B cell (primary cell): ENCODE data around the gene SLC9A9. TPM values are rescaled to one million over a fixed set of nuclear protein-coding genes. Genes with fewer than 3 reads are reported as not detected.
A peak's percentile ranks its signal among the peaks of the same experiment; 100 is the strongest.

Source experiments
- ATAC-seq: fragments of 200-7000 bp; cut with Tn5 transposase; one replicate; pipeline ENCODE4 v1.10.0; 2021; ENCODE audit warnings: low read depth, mild to moderate bottlenecking, moderate number of reproducible peaks, moderate library complexity
- CTCF ChIA-PET: fragments of 350-600 bp; sonication (Branson Sonifier 250); formaldehyde crosslinking; loops from one replicate; lab custom pipeline; 2021; ENCODE audit warnings: antibody characterized with exemption, inconsistent platforms; lab: Charles Lee
- POLR2A ChIA-PET: fragments of 350-600 bp; sonication (Branson Sonifier 250); formaldehyde crosslinking; loops from one replicate; lab custom pipeline; 2021; ENCODE audit warnings: antibody characterized with exemption; lab: Charles Lee
- DNase-seq: peaks from one replicate; pipeline ENCODE4 v3.0.0; 2013
- H2AFZ ChIP-seq: 2 replicates; pipeline ENCODE4 v1.6.1; 2012; ENCODE audit warnings: mild to moderate bottlenecking, low read depth, low read length; ENCODE audit not compliant: insufficient read depth, poor library complexity, severe bottlenecking
- H3K27ac ChIP-seq, 2 donors: 1 replicate in 1 of 2; 2 replicates in 1 of 2; pipeline ENCODE4 v1.5.1; 2012 to 2013; ENCODE audit warnings: low read length in 2 of 2, mild to moderate bottlenecking in 2 of 2, moderate library complexity in 1 of 2
- H3K27me3 ChIP-seq, 4 experiments: fragments of 200-600 bp in 1 of 4; sonication (generic) in 1 of 4; replicated peaks in 1 of 4; 1 replicate in 2 of 4; 2 replicates in 2 of 4; pipeline versions ENCODE4 v1.6.1 to v1.7.0; 2013 to 2016; ENCODE audit warnings: low read length in 3 of 4, mild to moderate bottlenecking in 2 of 4, mixed read lengths in 1 of 4, moderate library complexity in 1 of 4; ENCODE audit not compliant: insufficient read depth in 4 of 4, control insufficient read depth in 3 of 4; ENCODE audit errors: control extremely low read depth in 1 of 4
- H3K36me3 ChIP-seq, 2 experiments: replicated peaks in 1 of 2; 1 replicate in 1 of 2; 2 replicates in 1 of 2; pipeline versions ENCODE4 v1.6.1 to v1.7.1; 2013; ENCODE audit warnings: low read length in 1 of 2; ENCODE audit not compliant: insufficient read depth in 2 of 2, control insufficient read depth in 1 of 2; ENCODE audit errors: control extremely low read depth in 1 of 2, extremely low read depth in 1 of 2
- H3K4me1 ChIP-seq, 2 donors: fragments of 200-600 bp in 1 of 2; sonication (generic) in 1 of 2; 1 replicate in 1 of 2; 2 replicates in 1 of 2; pipeline versions ENCODE4 v1.5.1 to v1.6.1; 2013 to 2017; ENCODE audit warnings: low read length in 2 of 2; ENCODE audit not compliant: control insufficient read depth in 2 of 2, insufficient read depth in 2 of 2
- H3K4me2 ChIP-seq: replicated peaks from 2 replicates; pipeline ENCODE3; 2012; ENCODE audit warnings: mild to moderate bottlenecking, low read depth, low read length; ENCODE audit not compliant: poor library complexity, severe bottlenecking
- H3K4me3 ChIP-seq, 5 experiments: fragments of 200-600 bp in 1 of 5; sonication (generic) in 1 of 5; 1 replicate in 3 of 5; 2 replicates in 2 of 5; pipeline versions ENCODE4 v1.5.1 to v1.7.0; 2011 to 2016; ENCODE audit warnings: low read length in 4 of 5, mild to moderate bottlenecking in 4 of 5, low read depth in 2 of 5, control low read depth in 1 of 5, moderate library complexity in 1 of 5; ENCODE audit not compliant: insufficient read depth in 1 of 5; ENCODE audit errors: control extremely low read depth in 1 of 5, extremely low read depth in 1 of 5
- H3K79me2 ChIP-seq: fragments of 200-600 bp; sonication (generic); one replicate; pipeline ENCODE4 v1.6.0; 2016; ENCODE audit warnings: low read length; ENCODE audit not compliant: control insufficient read depth, insufficient read depth
- H3K9ac ChIP-seq: fragments of 200-600 bp; sonication (generic); 2 replicates; pipeline ENCODE4 v1.6.1; 2017; ENCODE audit warnings: mild to moderate bottlenecking, low read length, moderate library complexity
- H3K9me3 ChIP-seq, 3 donors: one replicate each; pipeline versions ENCODE4 v1.6.1 to v1.7.1; 2013; ENCODE audit warnings: low read length in 2 of 3; ENCODE audit not compliant: control insufficient read depth in 2 of 3, insufficient read depth in 1 of 3; ENCODE audit errors: control extremely low read depth in 1 of 3
- H4K20me1 ChIP-seq: 2 replicates; pipeline ENCODE4 v1.6.0; 2012; ENCODE audit warnings: mild to moderate bottlenecking, low read length; ENCODE audit not compliant: insufficient read depth, control insufficient read depth, poor library complexity, severe bottlenecking
- H3K27ac Mint-ChIP-seq: one replicate; pipeline ENCODE4 v1.8.0; 2021; ENCODE audit warnings: mixed read lengths
- H3K27me3 Mint-ChIP-seq: one replicate; pipeline ENCODE4 v1.8.0; 2021; ENCODE audit warnings: mixed read lengths
- H3K4me1 Mint-ChIP-seq: one replicate; pipeline ENCODE4 v1.8.0; 2021; ENCODE audit warnings: mixed read lengths
- H3K4me3 Mint-ChIP-seq: one replicate; pipeline ENCODE4 v1.8.0; 2021; ENCODE audit warnings: mixed read lengths
- H3K9me3 Mint-ChIP-seq: one replicate; pipeline ENCODE4 v1.8.0; 2022; ENCODE audit warnings: mixed read lengths; ENCODE audit not compliant: insufficient read depth
- CTCF ChIP-seq: fragments of 200-600 bp; IDR thresholded peaks from one replicate; pipeline ENCODE4 v1.8.0; 2022; ENCODE audit warnings: antibody characterized with exemption, mild to moderate bottlenecking
- WGBS: methylation state at CpG from one replicate; pipeline ENCODE4 v1.1.5; 2013; ENCODE audit warnings: missing lambda C conversion rate; ENCODE audit not compliant: insufficient coverage; 5-methylcytosine and 5-hydroxymethylcytosine counted together
- intact Hi-C: fragments of 100-400 bp; cut with micrococcal nuclease; formaldehyde crosslinking; loops from one replicate; pipeline ENCODE4 v1.10.0; 2022
- polyA plus RNA-seq: library from polyadenylated mRNA; depleted of rRNA; stranded (reverse); fragments of >200 nt; gene quantifications from 2 replicates; pipeline ENCODE4 v1.2.3, GENCODE V29; 2012
- total RNA-seq, 2 donors: library from RNA; stranded (reverse); fragments of 120-200 nt in 1 of 2; gene quantifications; 1 replicate in 1 of 2; 2 replicates in 1 of 2; pipeline versions ENCODE4 v1.2.3 to v1.2.4, GENCODE V29; 2013 to 2022

SLC9A9 gene
- total and polyA plus RNA-seq, 2 donors (not counting 1 experiment from before 2014, with no cell fraction given) = 7.7 to 17.3 TPM

- no peak overlapping the region for H3K27ac ChIP-seq
- ChIA-PET CTCF (no interaction called here), POLR2A (no interaction called here)
- H3K27me3 ChIP-seq = no peaks in the 10 kb centered on the region
- no peak overlapping the region for H3K9ac ChIP-seq
- no peaks in the 10 kb centered on the region for H3K36me3 ChIP-seq
- H3K4me3 ChIP-seq = no peak overlapping the region
- no peaks in the 10 kb centered on the region for H3K79me2 ChIP-seq
- H3K27ac Mint-ChIP-seq = no peak overlapping the region
- peak overlapping the region; percentile 20 for H3K4me3 Mint-ChIP-seq
- H3K9me3 ChIP-seq = peaks cover 0 to 3% (median 0%) of the 10 kb centered on the region in 3 donors
- no peak overlapping the region for H3K4me2 ChIP-seq
- H2AFZ ChIP-seq = no peak overlapping the region
- DNase-seq (no peak), ATAC-seq (no peak)
- H4K20me1 ChIP-seq = no peaks in the 10 kb centered on the region
- H3K4me1 ChIP-seq = peaks cover 10 to 21% of the 10 kb centered on the region in 2 donors
- TF ChIP-seq CTCF = no peak
- no peaks in the 10 kb centered on the region for H3K27me3 Mint-ChIP-seq
- intact Hi-C loops = no loop called here
- peaks cover 32% of the 10 kb centered on the region for H3K4me1 Mint-ChIP-seq
- H3K9me3 Mint-ChIP-seq = peaks cover 3% of the 10 kb centered on the region
Observed at GRCh38 chr3:143830786-143831185, 17.5 kb downstream of the SLC9A9 start.

GRCh38 chr3:143830063-143830462 lies 18.2 kb downstream of the SLC9A9 start:
- Histone ChIP-seq H3K79me2 (no peaks in the 10 kb centered on the region), H3K4me1 (peaks cover 16 to 28% of the 10 kb centered on the region in 2 donors), H3K27me3 (no peaks in the 10 kb centered on the region), H3K27ac (no peak overlapping the region), H3K4me3 (no peak overlapping the region), H3K36me3 (no peaks in the 10 kb centered on the region), H4K20me1 (no peaks in the 10 kb centered on the region), H3K9me3 (peaks cover 0 to 4% (median 0%) of the 10 kb centered on the region in 3 donors), H3K4me2 (no peak overlapping the region), H2AFZ (no peak overlapping the region), H3K9ac (no peak overlapping the region)
- ChIA-PET POLR2A (no interaction called here), CTCF (no interaction called here)
- Mint-ChIP-seq H3K27ac (no peak overlapping the region), H3K4me3 (no peak overlapping the region), H3K27me3 (no peaks in the 10 kb centered on the region), H3K9me3 (peaks cover 3% of the 10 kb centered on the region), H3K4me1 (peaks cover 35% of the 10 kb centered on the region)
- no peak for TF ChIP-seq CTCF
- DNase-seq (no peak), ATAC-seq (no peak)
- 71% methylated on average over 1 of the region's 2 CpGs for WGBS
- intact Hi-C loops = no loop called here
